ENCODE results near the gene LFNG.

The LFNG gene

DNA sequence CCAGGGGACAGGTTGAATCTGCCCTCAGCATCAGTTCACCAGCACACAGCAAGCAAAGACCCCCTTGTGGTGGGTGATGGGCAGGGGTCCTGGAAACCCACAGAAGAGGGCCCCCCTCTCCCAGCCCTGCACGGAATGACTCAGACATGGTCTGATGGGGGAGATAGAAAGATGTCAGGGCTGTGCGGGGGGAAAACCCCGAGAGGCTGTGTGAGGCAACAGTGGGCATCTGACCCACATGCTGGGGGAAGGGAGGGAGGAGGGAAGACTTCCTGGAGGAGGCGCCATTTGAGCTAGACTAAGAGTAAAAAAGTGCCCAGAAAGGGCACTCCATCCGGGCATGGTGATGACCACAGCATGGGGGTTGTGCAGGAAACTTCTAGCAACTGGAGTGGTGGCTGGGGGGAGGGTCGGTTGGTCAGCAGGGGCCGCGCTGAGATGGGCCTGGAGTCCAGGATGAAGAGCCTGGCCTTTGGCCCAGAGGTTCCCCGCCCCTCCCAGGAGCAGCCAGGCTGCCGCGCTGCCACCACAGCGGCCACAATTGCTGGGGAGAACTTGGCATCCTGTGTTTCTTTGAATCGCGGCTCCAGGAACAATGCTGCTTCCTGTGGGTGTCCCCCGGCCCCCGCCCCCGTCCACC lies 2.5 kb downstream of the LFNG start:
- H3K27ac ChIP-seq (ENCODE audit: low read depth, low read length), result no peak overlapping the region
- no peak overlapping the region for H3K9ac ChIP-seq (ENCODE audit: low read depth, low read length)
- H3K4me3 ChIP-seq (ENCODE audit: low read length), result peak overlapping the region; percentile 62; the same call in 1 of the 2 replicates
- 33% methylated on average over 17 of the region's 17 CpGs for WGBS
- H3K27me3 ChIP-seq (ENCODE audit: insufficient read depth, low read length), result peaks cover 33% of the 10 kb centered on the region
- peaks cover 49% of the 10 kb centered on the region for H3K4me1 ChIP-seq (ENCODE audit: insufficient read depth, low read length)
- peaks cover 19% of the 10 kb centered on the region for H3K36me3 ChIP-seq (ENCODE audit: insufficient read depth, low read length)
- H3K9me3 ChIP-seq (ENCODE audit: insufficient read depth, low read depth, low read length), result no peaks in the 10 kb centered on the region

DNA sequence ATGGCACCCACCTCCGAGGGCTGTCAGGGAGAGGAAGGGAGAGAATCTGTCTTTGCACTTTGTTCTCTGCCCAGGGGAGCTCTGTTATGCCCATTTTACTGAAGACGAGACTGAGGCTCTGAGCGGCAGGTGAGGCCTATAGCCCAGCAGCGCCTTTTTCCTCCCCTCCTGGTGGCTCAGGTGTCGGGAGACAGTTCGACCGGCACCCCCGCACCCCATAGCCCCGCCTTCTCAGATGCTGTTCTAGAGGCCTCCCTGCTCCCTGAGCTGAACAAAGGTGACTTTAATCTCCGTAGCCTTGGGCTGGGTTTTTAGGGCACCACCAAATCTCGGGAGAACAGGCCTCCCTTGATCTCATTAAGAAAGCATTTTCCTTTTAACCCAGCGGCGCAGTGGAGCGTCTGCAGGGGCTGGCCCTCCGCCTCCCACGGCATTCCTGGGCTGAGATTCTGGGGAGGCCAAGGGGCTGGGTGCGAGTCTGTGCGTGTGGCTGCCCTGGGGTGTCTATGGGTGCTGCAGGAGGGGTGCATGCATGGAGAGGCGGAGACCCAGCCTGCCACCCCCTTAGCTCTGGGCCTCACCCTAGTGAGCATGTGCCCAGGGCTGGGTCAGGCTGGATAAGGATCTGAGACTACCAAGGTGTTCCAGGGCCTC lies 3.3 kb downstream of the LFNG start:
- peaks cover 26% of the 10 kb centered on the region for H3K36me3 ChIP-seq (ENCODE audit: insufficient read depth, low read length)
- H3K27me3 ChIP-seq (ENCODE audit: insufficient read depth, low read length), result peaks cover 31% of the 10 kb centered on the region
- H3K4me3 ChIP-seq (ENCODE audit: low read length), result peak overlapping the region; percentile 40
- H3K9ac ChIP-seq (ENCODE audit: low read depth, low read length), result peak overlapping the region; percentile 81; the same call in 1 of the 2 replicates
- peaks cover 41% of the 10 kb centered on the region for H3K4me1 ChIP-seq (ENCODE audit: insufficient read depth, low read length)
- H3K27ac ChIP-seq (ENCODE audit: low read depth, low read length), result peak overlapping the region; percentile 85
- WGBS, result 37% methylated on average over 19 of the region's 19 CpGs
- no peaks in the 10 kb centered on the region for H3K9me3 ChIP-seq (ENCODE audit: insufficient read depth, low read depth, low read length)

DNA sequence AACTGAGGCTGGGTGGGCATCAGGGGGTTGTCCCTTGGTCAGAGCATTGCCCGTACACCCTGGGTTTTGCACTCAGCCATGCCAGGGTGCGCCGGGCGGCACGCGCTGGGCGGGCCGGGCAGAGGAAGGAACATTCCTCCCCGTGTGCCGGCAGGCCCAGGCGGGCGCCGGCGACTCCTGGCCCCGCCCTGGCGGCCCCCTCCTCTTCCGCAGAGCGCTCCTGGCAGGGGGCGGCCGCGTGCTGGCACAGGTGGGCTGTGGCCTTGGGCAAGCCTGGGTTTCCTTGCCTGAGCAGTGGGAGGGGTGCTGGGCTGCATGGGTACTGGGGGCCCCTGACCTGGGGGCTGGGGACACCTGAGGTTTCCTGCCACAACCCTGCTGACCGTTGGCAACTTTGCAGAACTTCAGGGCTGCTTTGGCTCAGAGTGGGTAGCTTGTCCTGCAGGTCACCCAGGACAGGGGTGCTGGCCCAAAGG lies 3.9 kb downstream of the LFNG start:
- Histone ChIP-seq H3K4me1 (ENCODE audit: insufficient read depth, low read length) (peaks cover 38% of the 10 kb centered on the region), H3K27me3 (ENCODE audit: insufficient read depth, low read length) (peaks cover 25% of the 10 kb centered on the region), H3K9me3 (ENCODE audit: insufficient read depth, low read depth, low read length) (no peaks in the 10 kb centered on the region), H3K36me3 (ENCODE audit: insufficient read depth, low read length) (peaks cover 31% of the 10 kb centered on the region), H3K4me3 (ENCODE audit: low read length) (peak overlapping the region; percentile 40), H3K27ac (ENCODE audit: low read depth, low read length) (peak overlapping the region; percentile 85), H3K9ac (ENCODE audit: low read depth, low read length) (peak overlapping the region; percentile 81)
- WGBS, result 5% methylated on average over 22 of the region's 22 CpGs

DNA sequence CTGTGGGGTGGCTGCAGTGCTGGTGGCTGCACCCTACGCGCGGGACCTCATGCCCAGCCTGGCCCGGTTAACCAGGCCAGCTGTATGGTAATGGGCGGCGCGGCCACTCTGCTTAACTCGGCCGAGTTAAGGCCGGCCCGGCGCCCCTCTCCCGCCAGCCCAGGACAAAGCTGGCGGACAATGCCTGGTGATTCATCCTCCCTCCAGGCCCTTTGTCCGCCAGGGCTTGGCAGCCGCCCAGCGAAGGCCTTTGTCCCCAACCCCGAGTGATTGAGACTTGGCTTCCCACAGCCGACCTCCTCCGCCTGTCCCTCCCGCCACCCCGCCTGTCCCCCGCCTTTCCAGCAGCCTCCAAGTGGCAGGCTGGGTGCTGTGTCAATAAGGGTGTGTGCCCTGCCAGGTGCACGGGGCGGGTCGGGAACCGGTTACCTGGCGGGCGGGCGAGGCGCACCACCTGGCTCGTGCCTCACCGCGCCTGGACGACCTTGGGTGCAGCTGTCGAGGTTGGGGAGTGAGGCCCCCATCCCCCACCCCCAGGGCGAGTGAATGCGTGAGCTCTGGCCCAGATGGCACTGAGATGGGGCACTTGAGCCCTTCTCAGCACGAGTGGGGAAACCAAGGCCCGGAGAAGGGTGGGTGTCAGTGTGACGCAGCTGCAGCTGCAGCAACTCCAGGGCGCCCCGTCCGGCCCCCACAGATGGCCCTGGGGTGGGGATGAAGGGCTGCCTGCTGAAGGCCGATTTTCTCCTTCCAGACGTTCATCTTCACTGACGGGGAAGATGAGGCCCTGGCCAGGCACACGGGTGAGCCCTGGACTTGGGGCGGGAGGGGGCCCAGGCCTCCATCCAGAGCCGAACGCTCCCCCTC lies 4.6 kb downstream of the LFNG start:
- WGBS, result 12% methylated on average over 51 of the region's 51 CpGs
- peaks cover 38% of the 10 kb centered on the region for H3K4me1 ChIP-seq (ENCODE audit: insufficient read depth, low read length)
- H3K27ac ChIP-seq (ENCODE audit: low read depth, low read length), result peak overlapping the region; percentile 85
- peaks cover 35% of the 10 kb centered on the region for H3K36me3 ChIP-seq (ENCODE audit: insufficient read depth, low read length)
- peak overlapping the region; percentile 81 for H3K9ac ChIP-seq (ENCODE audit: low read depth, low read length)
- H3K9me3 ChIP-seq (ENCODE audit: insufficient read depth, low read depth, low read length), result no peaks in the 10 kb centered on the region
- peak overlapping the region; percentile 40 for H3K4me3 ChIP-seq (ENCODE audit: low read length)
- H3K27me3 ChIP-seq (ENCODE audit: insufficient read depth, low read length), result peaks cover 18% of the 10 kb centered on the region

DNA sequence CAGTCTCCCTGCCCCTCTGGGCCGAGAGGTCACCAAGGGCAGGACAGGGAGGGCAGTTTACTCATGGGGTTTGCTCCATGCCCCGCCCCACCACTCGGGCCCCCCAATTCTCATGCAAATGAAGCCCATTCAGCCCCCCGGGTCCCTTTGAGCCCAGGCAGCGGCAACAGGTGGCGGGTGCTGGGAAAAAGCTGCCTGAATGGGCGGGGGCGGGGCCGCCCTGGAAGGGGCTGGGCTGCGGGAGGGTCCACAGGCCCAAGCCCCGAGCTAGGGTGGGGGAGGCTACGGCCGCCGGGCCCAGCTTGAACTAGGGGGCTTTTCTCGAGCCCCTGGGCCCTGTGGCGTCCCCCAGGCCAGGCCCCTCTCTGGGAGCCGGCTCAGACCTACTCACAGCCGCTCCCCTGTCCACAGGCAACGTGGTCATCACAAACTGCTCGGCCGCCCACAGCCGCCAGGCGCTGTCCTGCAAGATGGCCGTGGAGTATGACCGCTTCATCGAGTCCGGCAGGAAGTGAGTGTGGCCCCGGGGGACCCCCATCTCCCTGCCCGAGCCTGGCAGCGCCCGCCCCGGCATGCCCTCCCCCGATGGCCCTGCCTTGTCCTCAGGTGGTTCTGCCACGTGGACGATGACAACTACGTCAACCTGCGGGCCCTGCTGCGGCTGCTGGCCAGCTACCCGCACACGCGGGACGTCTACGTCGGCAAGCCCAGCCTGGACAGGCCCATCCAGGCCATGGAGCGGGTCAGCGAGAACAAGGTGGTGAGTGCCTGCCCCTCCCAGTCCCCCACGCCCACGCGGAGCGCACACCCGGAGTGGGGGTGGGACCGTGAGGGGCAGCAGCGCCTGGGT lies 5.5 kb downstream of the LFNG start:
- Histone ChIP-seq H3K27me3 (ENCODE audit: insufficient read depth, low read length) (peaks cover 17% of the 10 kb centered on the region), H3K4me1 (ENCODE audit: insufficient read depth, low read length) (peaks cover 38% of the 10 kb centered on the region), H3K27ac (ENCODE audit: low read depth, low read length) (peak overlapping the region; percentile 85), H3K4me3 (ENCODE audit: low read length) (peak overlapping the region; percentile 40; the same call in 1 of the 2 replicates), H3K9me3 (ENCODE audit: insufficient read depth, low read depth, low read length) (no peaks in the 10 kb centered on the region), H3K36me3 (ENCODE audit: insufficient read depth, low read length) (peaks cover 35% of the 10 kb centered on the region), H3K9ac (ENCODE audit: low read depth, low read length) (peak overlapping the region; percentile 81)
- 42% methylated on average over 53 of the region's 53 CpGs for WGBS

DNA sequence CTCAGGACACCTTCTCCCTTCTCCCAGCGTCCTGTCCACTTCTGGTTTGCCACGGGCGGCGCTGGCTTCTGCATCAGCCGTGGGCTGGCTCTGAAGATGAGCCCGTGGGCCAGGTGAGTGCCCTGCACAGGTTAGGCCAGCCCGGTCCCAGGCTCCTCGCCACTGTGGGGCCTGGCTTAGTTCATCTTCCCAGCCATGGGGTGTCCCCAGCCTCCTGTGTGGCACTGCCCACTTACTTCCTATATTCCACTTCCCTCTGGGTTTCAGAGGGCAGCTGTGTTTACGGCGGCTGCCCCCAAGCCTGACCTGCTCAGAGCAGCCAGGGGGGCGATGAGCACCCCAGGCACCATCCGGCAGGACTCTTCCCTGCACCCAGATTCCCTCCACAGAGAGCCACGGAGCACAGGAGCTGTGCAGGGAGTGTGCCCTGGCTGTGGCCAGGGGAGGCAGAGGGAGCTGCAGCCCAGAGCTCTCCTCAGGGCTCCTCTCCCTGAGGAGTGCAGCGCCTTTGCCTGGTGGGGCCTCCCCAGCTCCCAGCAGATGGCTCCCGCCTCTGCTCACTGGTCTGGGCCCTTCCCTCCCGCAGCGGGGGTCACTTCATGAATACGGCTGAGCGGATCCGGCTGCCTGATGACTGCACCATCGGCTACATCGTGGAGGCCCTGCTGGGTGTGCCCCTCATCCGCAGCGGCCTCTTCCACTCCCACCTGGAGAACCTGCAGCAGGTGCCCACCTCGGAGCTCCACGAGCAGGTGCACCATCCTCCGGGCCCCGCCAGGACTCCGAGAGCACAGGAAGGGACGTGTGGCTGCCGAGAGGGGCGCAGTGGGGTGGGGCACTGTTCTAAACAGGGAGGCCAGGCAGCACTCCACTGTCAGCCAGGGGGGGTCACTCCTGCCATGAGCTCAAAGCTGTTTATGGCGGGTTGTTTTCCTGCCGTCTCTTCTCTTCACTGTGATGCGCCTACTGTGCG lies 6.4 kb downstream of the LFNG start:
- no peak overlapping the region for H3K4me3 ChIP-seq (ENCODE audit: low read length)
- no peaks in the 10 kb centered on the region for H3K9me3 ChIP-seq (ENCODE audit: insufficient read depth, low read depth, low read length)
- WGBS, result 73% methylated on average over 36 of the region's 36 CpGs
- no peak overlapping the region for H3K9ac ChIP-seq (ENCODE audit: low read depth, low read length)
- H3K27ac ChIP-seq (ENCODE audit: low read depth, low read length), result peak overlapping the region; percentile 45; the same call in 1 of the 2 replicates
- peaks cover 8% of the 10 kb centered on the region; the same call in 1 of the 2 replicates for H3K27me3 ChIP-seq (ENCODE audit: insufficient read depth, low read length)
- peaks cover 35% of the 10 kb centered on the region for H3K36me3 ChIP-seq (ENCODE audit: insufficient read depth, low read length)
- H3K4me1 ChIP-seq (ENCODE audit: insufficient read depth, low read length), result peaks cover 38% of the 10 kb centered on the region

DNA sequence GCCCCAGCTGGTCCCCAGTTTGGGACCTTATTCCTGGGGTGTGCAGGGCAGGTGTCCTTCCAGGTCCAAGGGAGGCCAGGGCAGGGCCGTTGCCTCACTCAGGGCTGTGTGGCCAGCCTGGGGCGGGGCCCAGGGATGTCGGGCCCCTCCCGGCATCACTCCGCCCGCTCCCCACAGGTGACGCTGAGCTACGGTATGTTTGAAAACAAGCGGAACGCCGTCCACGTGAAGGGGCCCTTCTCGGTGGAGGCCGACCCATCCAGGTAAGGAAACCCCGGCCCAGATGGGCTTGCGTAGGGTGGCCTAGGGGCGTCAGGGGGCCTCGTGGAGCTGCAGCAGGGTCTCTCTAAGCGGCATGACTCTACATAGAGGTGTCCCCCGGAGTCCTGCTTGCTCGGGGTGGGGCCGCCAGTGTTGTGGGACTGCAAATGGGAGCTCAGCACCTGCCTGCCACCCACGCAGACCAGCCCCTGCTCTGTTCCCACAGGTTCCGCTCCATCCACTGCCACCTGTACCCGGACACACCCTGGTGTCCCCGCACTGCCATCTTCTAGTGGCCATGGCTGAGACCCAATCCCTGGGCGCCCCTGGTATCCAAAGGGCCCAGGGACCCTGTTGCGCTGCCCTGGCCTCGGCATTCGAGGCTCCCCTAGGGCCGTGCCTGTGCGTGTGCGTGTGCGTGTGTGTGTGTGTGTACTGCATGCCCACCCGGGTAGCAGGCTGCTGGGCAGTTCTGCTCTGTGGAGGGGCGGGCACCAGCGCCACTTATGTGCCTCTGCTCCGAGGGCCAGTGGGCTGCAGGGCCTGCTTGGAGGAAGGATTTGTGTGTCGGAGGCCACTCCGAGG lies 7.3 kb downstream of the LFNG start:
- H3K4me1 ChIP-seq (ENCODE audit: insufficient read depth, low read length), result peaks cover 34% of the 10 kb centered on the region

DNA sequence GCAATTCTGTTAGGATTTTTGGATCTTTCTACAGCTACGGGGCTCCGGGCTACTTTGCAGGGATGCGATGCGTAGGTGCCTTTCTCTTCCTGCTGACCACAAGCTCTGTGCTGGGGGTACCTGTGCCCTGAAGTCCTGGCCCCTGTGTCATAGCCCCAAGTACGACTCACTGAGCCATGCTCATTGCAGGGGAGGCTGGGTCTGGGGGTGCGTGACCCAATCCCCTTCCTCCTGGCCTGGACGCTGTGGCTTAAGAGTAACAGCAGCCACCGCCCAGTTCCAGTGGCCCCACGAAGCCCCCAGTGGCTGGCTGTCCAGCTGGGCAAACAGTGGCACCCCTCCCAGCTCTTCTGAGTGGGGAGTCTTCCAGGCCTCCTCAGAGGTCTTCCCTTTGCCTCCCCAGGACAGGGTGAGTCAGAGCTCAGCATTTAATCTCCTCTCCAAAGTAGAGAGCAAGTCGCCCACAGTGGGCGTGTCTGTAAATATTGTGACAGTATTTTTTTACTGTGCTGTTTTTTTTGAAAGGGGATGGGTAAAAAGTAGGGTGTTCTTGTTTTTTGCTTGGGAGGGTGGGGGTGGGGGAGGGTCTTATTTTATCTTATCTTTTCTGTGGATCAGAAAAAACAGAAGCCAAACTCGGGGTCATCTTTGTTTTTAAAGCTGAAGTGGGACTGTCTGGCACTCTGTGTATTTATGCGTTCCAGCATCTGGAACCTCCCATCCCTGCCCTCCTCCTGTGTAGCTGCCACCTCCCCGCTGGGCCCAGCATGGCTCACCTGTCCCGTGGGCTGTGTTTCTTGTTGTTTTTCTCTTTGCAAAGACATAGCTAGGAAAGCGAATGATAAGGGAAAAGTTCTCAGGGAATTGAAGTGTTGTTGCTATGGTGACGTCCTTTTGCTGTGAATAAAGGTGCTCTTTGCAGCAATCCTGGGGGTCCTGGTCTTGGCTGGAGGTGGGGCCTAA lies 8.2 kb downstream of the LFNG start:
- peaks cover 35% of the 10 kb centered on the region for H3K36me3 ChIP-seq (ENCODE audit: insufficient read depth, low read length)
- H3K4me3 ChIP-seq (ENCODE audit: low read length), result no peak overlapping the region
- H3K27ac ChIP-seq (ENCODE audit: low read depth, low read length), result peak overlapping the region; percentile 49; the same call in 1 of the 2 replicates
- no peak overlapping the region for H3K9ac ChIP-seq (ENCODE audit: low read depth, low read length)
- H3K27me3 ChIP-seq (ENCODE audit: insufficient read depth, low read length), result no peaks in the 10 kb centered on the region
- no peaks in the 10 kb centered on the region for H3K9me3 ChIP-seq (ENCODE audit: insufficient read depth, low read depth, low read length)
- H3K4me1 ChIP-seq (ENCODE audit: insufficient read depth, low read length), result peaks cover 26% of the 10 kb centered on the region
- WGBS, result 73% methylated on average over 17 of the region's 17 CpGs

More for the DNA sequence above, 7.3 kb downstream of the LFNG start:
- Histone ChIP-seq H3K4me3 (ENCODE audit: low read length) (no peak overlapping the region), H3K36me3 (ENCODE audit: insufficient read depth, low read length) (peaks cover 35% of the 10 kb centered on the region), H3K27me3 (ENCODE audit: insufficient read depth, low read length) (peaks cover 1% of the 10 kb centered on the region; the same call in 1 of the 2 replicates), H3K9ac (ENCODE audit: low read depth, low read length) (no peak overlapping the region), H3K9me3 (ENCODE audit: insufficient read depth, low read depth, low read length) (no peaks in the 10 kb centered on the region), H3K27ac (ENCODE audit: low read depth, low read length) (peak overlapping the region; percentile 49; the same call in 1 of the 2 replicates)
- 91% methylated on average over 40 of the region's 40 CpGs for WGBS

Data from HUES64 (cell line).